Activated CD4-positive, alpha-beta T cell treated with anti-CD3 and anti-CD28 coated beads, Interleukin-10, Interleukin-2, amounts not matched to agents 100 ng/mL and 50 ng/mL, durations not matched to agents 16 hours and 8 hours (primary cell): ENCODE results near the gene L1CAM.
A peak's percentile ranks its signal among the peaks of the same experiment; 100 is the strongest.
"Not testable (repeated sequence)": the region's sequence is repeated elsewhere in the genome, so short reads cannot be mapped to it uniquely, and the experiment has no call there.

Experiments
- DNase-seq: peaks from one replicate; pipeline ENCODE4 v3.0.0-alpha.2; 2020

L1CAM gene

GRCh38 chrX:153827903-153828302 is 58.1 kb downstream of the L1CAM start:
- no peak for DNase-seq

GRCh38 chrX:153827016-153827415 is 59.0 kb downstream of the L1CAM start:
- no peak for DNase-seq

GRCh38 chrX:153825042-153825441 is 60.9 kb downstream of the L1CAM start:
- DNase-seq: no peak

- DNase-seq: no peak
These were observed 61.6 kb downstream of the L1CAM start for GRCh38 chrX:153824348-153824747.

GRCh38 chrX:153821066-153821465 is 64.9 kb downstream of the L1CAM start:
- no peak for DNase-seq

- no peak for DNase-seq
These were observed 65.4 kb downstream of the L1CAM start for GRCh38 chrX:153820601-153821000.

- DNase-seq: no peak
These were observed 66.5 kb downstream of the L1CAM start for GRCh38 chrX:153819384-153820040.

GRCh38 chrX:153818571-153819383 is 67.2 kb downstream of the L1CAM start:
- DNase-seq: peak; percentile 40

GRCh38 chrX:153818064-153818463 is 67.9 kb downstream of the L1CAM start:
- not testable (repeated sequence) for DNase-seq

GRCh38 chrX:153816831-153817690 is 68.9 kb downstream of the L1CAM start:
- peak; percentile 18 for DNase-seq

- DNase-seq: no peak
These were observed 71.2 kb downstream of the L1CAM start for GRCh38 chrX:153814591-153815315.

GRCh38 chrX:153813161-153813560 is 72.8 kb downstream of the L1CAM start:
- DNase-seq: no peak

GRCh38 chrX:153812220-153812619 is 73.8 kb downstream of the L1CAM start:
- no peak for DNase-seq
